WTC11 (cell line): ENCODE measurements around the gene KHK. TPM values are rescaled to one million over a fixed set of nuclear protein-coding genes. Genes with fewer than 3 reads are reported as not detected.
A peak's percentile ranks its signal among the peaks of the same experiment; 100 is the strongest.

ENCODE experiments used
- ATAC-seq: fragments of 200-7000 bp; cut with Tn5 transposase; 2 replicates; pipeline ENCODE4 v1.10.0; 2021; ENCODE audit warnings: mild to moderate bottlenecking, moderate library complexity
- CTCF ChIA-PET: fragments of 300-600 bp; sonication (Branson Sonifier 250); formaldehyde crosslinking; loops from one replicate; lab custom pipeline; 2021; ENCODE audit warnings: antibody characterized with exemption; lab: Charles Lee
- POLR2A ChIA-PET: fragments of 350-600 bp; sonication (Branson Sonifier 250); formaldehyde crosslinking; loops from one replicate; lab custom pipeline; 2021; ENCODE audit warnings: antibody characterized with exemption; lab: Charles Lee
- DNase-seq: peaks from one replicate; pipeline ENCODE4 v3.0.0; 2021; ENCODE audit warnings: low spot score
- H3K27ac Mint-ChIP-seq: 2 replicates; pipeline ENCODE4 v1.8.0; 2021; ENCODE audit warnings: mixed read lengths
- H3K27me3 Mint-ChIP-seq: 2 replicates; pipeline ENCODE4 v1.8.0; 2021; ENCODE audit warnings: low read depth, mild to moderate bottlenecking, moderate library complexity, mixed read lengths
- H3K36me3 Mint-ChIP-seq: 2 replicates; pipeline ENCODE4 v1.8.0; 2021; ENCODE audit warnings: mixed read lengths
- H3K4me1 Mint-ChIP-seq: 2 replicates; pipeline ENCODE4 v1.8.0; 2022; ENCODE audit warnings: mixed read lengths
- H3K4me3 Mint-ChIP-seq: 2 replicates; pipeline ENCODE4 v1.8.0; 2021; ENCODE audit warnings: mild to moderate bottlenecking, moderate library complexity, mixed read lengths
- H3K9me3 Mint-ChIP-seq: 2 replicates; pipeline ENCODE4 v1.8.0; 2021; ENCODE audit warnings: mixed read lengths
- ATF2 ChIP-seq: sonication (generic); formaldehyde crosslinking; IDR thresholded peaks from 2 replicates; pipeline ENCODE4 v1.8.1; 2022; ENCODE audit warnings: low read depth, missing genetic modification reagents, borderline replicate concordance
- ESRRA ChIP-seq: sonication (generic); formaldehyde crosslinking; IDR thresholded peaks from 2 replicates; pipeline ENCODE4 v1.8.1; 2022; ENCODE audit warnings: mild to moderate bottlenecking, missing genetic modification reagents, borderline replicate concordance
- FOXJ3 ChIP-seq: sonication (generic); formaldehyde crosslinking; IDR thresholded peaks from 2 replicates; pipeline ENCODE4 v1.9.0; 2021; ENCODE audit warnings: missing genetic modification reagents, mild to moderate bottlenecking, borderline replicate concordance
- GABPB1 ChIP-seq: sonication (generic); formaldehyde crosslinking; IDR thresholded peaks from 2 replicates; pipeline ENCODE4 v1.8.1; 2023; ENCODE audit warnings: mild to moderate bottlenecking, missing genetic modification reagents
- HMGXB4 ChIP-seq: sonication (generic); formaldehyde crosslinking; IDR thresholded peaks from 2 replicates; pipeline ENCODE4 v1.8.1; 2023; ENCODE audit warnings: mild to moderate bottlenecking, moderate library complexity, missing genetic modification reagents
- MYBL2 ChIP-seq: sonication (generic); formaldehyde crosslinking; IDR thresholded peaks from 2 replicates; pipeline ENCODE4 v1.8.1; 2023; ENCODE audit warnings: mild to moderate bottlenecking, moderate library complexity, missing genetic modification reagents
- NFATC4 ChIP-seq: fragments of 250-450 bp; sonication (Bioruptor Pico); IDR thresholded peaks from 2 replicates; pipeline ENCODE4 v1.9.0; 2021; ENCODE audit warnings: mild to moderate bottlenecking
- SOX15 ChIP-seq: fragments of 250-450 bp; sonication (Bioruptor Pico); IDR thresholded peaks from 2 replicates; pipeline ENCODE4 v1.9.0; 2021; ENCODE audit warnings: mild to moderate bottlenecking
- SP1 ChIP-seq: sonication (generic); formaldehyde crosslinking; conservative IDR thresholded peaks from 2 replicates; pipeline ENCODE4 v1.8.1; 2022; ENCODE audit warnings: missing genetic modification reagents
- ZBTB21 ChIP-seq: sonication (generic); formaldehyde crosslinking; IDR thresholded peaks from 2 replicates; pipeline ENCODE4 v1.8.1; 2023; ENCODE audit warnings: mild to moderate bottlenecking, missing genetic modification reagents, borderline replicate concordance
- ZNF121 ChIP-seq: sonication (generic); formaldehyde crosslinking; IDR thresholded peaks from 2 replicates; pipeline ENCODE4 v1.8.0; 2023; ENCODE audit warnings: missing genetic modification reagents
- ZSCAN18 ChIP-seq: fragments of 250-450 bp; sonication (Bioruptor Pico); IDR thresholded peaks from 2 replicates; pipeline ENCODE4 v2.1.2; 2022; ENCODE audit warnings: mild to moderate bottlenecking, moderate library complexity
- total RNA-seq: library from RNA; stranded (reverse); gene quantifications from 3 replicates; pipeline ENCODE4 v1.2.3, GENCODE V29; 2021
- TF ChIP-seq, protein P1 (sequence below): sonication (generic); formaldehyde crosslinking; IDR thresholded peaks from 2 replicates; pipeline ENCODE4 v1.8.0; 2023; ENCODE audit warnings: missing genetic modification reagents, mild to moderate bottlenecking, borderline replicate concordance
- TF ChIP-seq, protein P2 (sequence below): sonication (generic); formaldehyde crosslinking; IDR thresholded peaks from 2 replicates; pipeline ENCODE4 v1.8.1; 2023; ENCODE audit warnings: mild to moderate bottlenecking, missing genetic modification reagents, moderate library complexity
- TF ChIP-seq, protein P3 (sequence below): sonication (generic); formaldehyde crosslinking; IDR thresholded peaks from 2 replicates; pipeline ENCODE4 v1.8.1; 2023; ENCODE audit warnings: mild to moderate bottlenecking, missing genetic modification reagents, moderate library complexity

Gene KHK
- total RNA-seq, 1 experiment from 2014 or later, result 17.4 TPM

GRCh38 chr2:27126252-27126710, 39.7 kb downstream of the KHK start:
- ChIA-PET POLR2A (no interaction called here), CTCF (interaction anchor here (1.3 kb wide), 1 partner anchor 65 kb away, joined by 8 read pairs; no protein-coding TSS in a partner anchor)
- Mint-ChIP-seq H3K36me3 (peaks cover 8% of the 10 kb centered on the region), H3K4me3 (no peak overlapping the region), H3K27me3 (peaks cover 37% of the 10 kb centered on the region), H3K9me3 (no peaks in the 10 kb centered on the region), H3K4me1 (peaks cover 16% of the 10 kb centered on the region; the same call in 1 of the 2 replicates), H3K27ac (no peak overlapping the region)
- ATAC-seq (no peak), DNase-seq (no peak)
- TF ChIP-seq GABPB1 (CRISPR knock-in tag) (0 out of 2 replicates have a peak, but pooled peaks have one; percentile 14), ATF2 (CRISPR knock-in tag) (no peak)

- Mint-ChIP-seq H3K9me3 (no peaks in the 10 kb centered on the region), H3K4me1 (peaks cover 16% of the 10 kb centered on the region; the same call in 1 of the 2 replicates), H3K27me3 (peaks cover 19% of the 10 kb centered on the region), H3K36me3 (peaks cover 17% of the 10 kb centered on the region), H3K4me3 (no peak overlapping the region), H3K27ac (no peak overlapping the region)
- CTCF ChIA-PET, result interaction anchor here (1.2 to 2.0 kb wide), 2 partner anchors 42 to 63 kb away, joined by 4 read pairs; no protein-coding TSS in a partner anchor
- POLR2A ChIA-PET, result no interaction called here
- no peak for DNase-seq
- no peak for ATAC-seq
- no peak for TF ChIP-seq ZNF121 (CRISPR knock-in tag)
- TF ChIP-seq, protein P1, sequence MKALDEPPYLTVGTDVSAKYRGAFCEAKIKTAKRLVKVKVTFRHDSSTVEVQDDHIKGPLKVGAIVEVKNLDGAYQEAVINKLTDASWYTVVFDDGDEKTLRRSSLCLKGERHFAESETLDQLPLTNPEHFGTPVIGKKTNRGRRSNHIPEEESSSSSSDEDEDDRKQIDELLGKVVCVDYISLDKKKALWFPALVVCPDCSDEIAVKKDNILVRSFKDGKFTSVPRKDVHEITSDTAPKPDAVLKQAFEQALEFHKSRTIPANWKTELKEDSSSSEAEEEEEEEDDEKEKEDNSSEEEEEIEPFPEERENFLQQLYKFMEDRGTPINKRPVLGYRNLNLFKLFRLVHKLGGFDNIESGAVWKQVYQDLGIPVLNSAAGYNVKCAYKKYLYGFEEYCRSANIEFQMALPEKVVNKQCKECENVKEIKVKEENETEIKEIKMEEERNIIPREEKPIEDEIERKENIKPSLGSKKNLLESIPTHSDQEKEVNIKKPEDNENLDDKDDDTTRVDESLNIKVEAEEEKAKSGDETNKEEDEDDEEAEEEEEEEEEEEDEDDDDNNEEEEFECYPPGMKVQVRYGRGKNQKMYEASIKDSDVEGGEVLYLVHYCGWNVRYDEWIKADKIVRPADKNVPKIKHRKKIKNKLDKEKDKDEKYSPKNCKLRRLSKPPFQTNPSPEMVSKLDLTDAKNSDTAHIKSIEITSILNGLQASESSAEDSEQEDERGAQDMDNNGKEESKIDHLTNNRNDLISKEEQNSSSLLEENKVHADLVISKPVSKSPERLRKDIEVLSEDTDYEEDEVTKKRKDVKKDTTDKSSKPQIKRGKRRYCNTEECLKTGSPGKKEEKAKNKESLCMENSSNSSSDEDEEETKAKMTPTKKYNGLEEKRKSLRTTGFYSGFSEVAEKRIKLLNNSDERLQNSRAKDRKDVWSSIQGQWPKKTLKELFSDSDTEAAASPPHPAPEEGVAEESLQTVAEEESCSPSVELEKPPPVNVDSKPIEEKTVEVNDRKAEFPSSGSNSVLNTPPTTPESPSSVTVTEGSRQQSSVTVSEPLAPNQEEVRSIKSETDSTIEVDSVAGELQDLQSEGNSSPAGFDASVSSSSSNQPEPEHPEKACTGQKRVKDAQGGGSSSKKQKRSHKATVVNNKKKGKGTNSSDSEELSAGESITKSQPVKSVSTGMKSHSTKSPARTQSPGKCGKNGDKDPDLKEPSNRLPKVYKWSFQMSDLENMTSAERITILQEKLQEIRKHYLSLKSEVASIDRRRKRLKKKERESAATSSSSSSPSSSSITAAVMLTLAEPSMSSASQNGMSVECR (CRISPR knock-in tag), result peak; percentile 24; the same call in 1 of the 2 replicates
- TF ChIP-seq, all 79 proteins: peak for 1
Measured at GRCh38 chr2:27127883-27128667, 41.5 kb downstream of the KHK start.

GRCh38 chr2:27128668-27129571, 42.3 kb downstream of the KHK start:
- H3K4me1 Mint-ChIP-seq, result peaks cover 20% of the 10 kb centered on the region
- peaks cover 21% of the 10 kb centered on the region for H3K36me3 Mint-ChIP-seq
- peaks cover 13% of the 10 kb centered on the region; the same call in 1 of the 2 replicates for H3K27me3 Mint-ChIP-seq
- ATAC-seq (no peak), DNase-seq (no peak)
- ChIA-PET CTCF (interaction anchor here (1.2 to 2.0 kb wide), 2 partner anchors 41 to 62 kb away, joined by 4 read pairs; no protein-coding TSS in a partner anchor), POLR2A (no interaction called here)
- no peaks in the 10 kb centered on the region for H3K9me3 Mint-ChIP-seq
- no peak overlapping the region for H3K27ac Mint-ChIP-seq
- no peak for TF ChIP-seq HMGXB4
- TF ChIP-seq, protein P2, sequence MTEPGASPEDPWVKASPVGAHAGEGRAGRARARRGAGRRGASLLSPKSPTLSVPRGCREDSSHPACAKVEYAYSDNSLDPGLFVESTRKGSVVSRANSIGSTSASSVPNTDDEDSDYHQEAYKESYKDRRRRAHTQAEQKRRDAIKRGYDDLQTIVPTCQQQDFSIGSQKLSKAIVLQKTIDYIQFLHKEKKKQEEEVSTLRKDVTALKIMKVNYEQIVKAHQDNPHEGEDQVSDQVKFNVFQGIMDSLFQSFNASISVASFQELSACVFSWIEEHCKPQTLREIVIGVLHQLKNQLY (CRISPR knock-in tag), result no peak
- no peak for TF ChIP-seq FOXJ3 (CRISPR knock-in tag)
- TF ChIP-seq, protein P3, sequence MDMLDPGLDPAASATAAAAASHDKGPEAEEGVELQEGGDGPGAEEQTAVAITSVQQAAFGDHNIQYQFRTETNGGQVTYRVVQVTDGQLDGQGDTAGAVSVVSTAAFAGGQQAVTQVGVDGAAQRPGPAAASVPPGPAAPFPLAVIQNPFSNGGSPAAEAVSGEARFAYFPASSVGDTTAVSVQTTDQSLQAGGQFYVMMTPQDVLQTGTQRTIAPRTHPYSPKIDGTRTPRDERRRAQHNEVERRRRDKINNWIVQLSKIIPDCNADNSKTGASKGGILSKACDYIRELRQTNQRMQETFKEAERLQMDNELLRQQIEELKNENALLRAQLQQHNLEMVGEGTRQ (CRISPR knock-in tag), result no peak
- no peak for TF ChIP-seq SOX15 (CRISPR knock-in tag)
- no peak for TF ChIP-seq SP1
- TF ChIP-seq MYBL2 (CRISPR knock-in tag), result no peak
- no peak for TF ChIP-seq ZSCAN18 (CRISPR knock-in tag)
- TF ChIP-seq ESRRA (CRISPR knock-in tag), result no peak
- no peak for TF ChIP-seq NFATC4 (CRISPR knock-in tag)
- no peak for TF ChIP-seq ZBTB21 (CRISPR knock-in tag)
- no peak overlapping the region for H3K4me3 Mint-ChIP-seq
